ENCODE data around the gene BFSP2.

The BFSP2 gene

DNA sequence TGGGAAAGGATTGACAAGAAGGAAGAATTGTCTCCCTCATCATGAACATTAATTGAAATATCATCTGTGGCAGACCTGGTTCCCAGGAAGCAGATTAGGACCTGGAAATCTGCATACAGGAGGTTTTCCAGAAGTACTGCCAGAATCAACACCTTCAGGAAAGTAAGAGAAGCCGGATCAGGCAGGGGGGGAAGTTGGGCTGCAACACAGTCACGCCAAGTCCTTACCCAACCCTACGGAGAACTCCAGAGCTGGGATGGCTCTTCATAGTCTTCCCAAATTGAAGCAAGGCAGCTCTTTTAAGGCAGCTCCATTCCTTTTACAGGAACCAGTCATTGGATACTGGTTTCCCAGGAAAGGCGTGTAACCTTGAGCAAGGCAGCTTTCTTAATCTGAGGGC lies 35.2 kb upstream of the BFSP2 start:
- TF ChIP-seq CTCF (IDR thresholded peaks at IDR 0.05; ENCODE audit: insufficient read depth, low read length, missing control alignments), result no peak
- CTCF ChIA-PET, result interaction anchor here (0.8 to 1.7 kb wide), 3 partner anchors 18 to 633 kb away, joined by 3 to 7 read pairs (median 7); no protein-coding TSS in a partner anchor
- no peak for DNase-seq (ENCODE audit: low read depth, low spot score)
- no peak overlapping the region for H3K4me3 ChIP-seq (ENCODE audit: low read depth, low read length)
- POLR2A ChIA-PET, result no interaction called here

- TF ChIP-seq CTCF (IDR thresholded peaks at IDR 0.05; ENCODE audit: insufficient read depth, low read length, missing control alignments), result no peak
- ChIA-PET POLR2A (no interaction called here), CTCF (interaction anchor here (1.2 kb wide), 1 partner anchor 10 kb away, joined by 5 read pairs; no protein-coding TSS in a partner anchor)
- no peak for DNase-seq (ENCODE audit: low read depth, low spot score)
- H3K4me3 ChIP-seq (ENCODE audit: low read depth, low read length), result no peak overlapping the region
These were observed 32.9 kb upstream of the BFSP2 start for GRCh38 chr3:133366921-133367320.

DNA sequence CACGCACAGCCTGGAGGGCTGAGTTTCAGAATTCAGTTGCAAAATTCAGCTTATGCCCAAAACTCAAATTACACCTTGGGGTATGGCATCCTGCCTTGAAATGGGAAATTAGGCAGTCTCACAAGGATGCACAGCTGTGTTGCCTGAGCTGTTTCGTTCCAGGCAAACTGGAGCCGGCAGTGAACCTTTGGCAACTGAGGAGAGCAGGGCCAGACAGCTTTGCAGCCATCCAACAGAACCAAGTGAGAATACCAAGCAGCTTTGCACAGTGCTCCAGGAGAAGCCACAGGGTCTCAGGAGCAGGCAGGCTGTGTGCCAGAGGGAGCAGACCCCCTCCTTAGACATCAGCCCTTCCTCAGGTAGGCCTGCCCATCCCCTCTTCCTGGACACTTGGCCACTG lies 32.5 kb upstream of the BFSP2 start:
- H3K4me3 ChIP-seq (ENCODE audit: low read depth, low read length), result no peak overlapping the region
- POLR2A ChIA-PET, result no interaction called here
- TF ChIP-seq CTCF (IDR thresholded peaks at IDR 0.05; ENCODE audit: insufficient read depth, low read length, missing control alignments), result no peak
- CTCF ChIA-PET, result interaction anchor here (1.4 kb wide), 1 partner anchor 636 kb away, joined by 6 read pairs; no protein-coding TSS in a partner anchor
- DNase-seq (ENCODE audit: low read depth, low spot score), result no peak

DNA sequence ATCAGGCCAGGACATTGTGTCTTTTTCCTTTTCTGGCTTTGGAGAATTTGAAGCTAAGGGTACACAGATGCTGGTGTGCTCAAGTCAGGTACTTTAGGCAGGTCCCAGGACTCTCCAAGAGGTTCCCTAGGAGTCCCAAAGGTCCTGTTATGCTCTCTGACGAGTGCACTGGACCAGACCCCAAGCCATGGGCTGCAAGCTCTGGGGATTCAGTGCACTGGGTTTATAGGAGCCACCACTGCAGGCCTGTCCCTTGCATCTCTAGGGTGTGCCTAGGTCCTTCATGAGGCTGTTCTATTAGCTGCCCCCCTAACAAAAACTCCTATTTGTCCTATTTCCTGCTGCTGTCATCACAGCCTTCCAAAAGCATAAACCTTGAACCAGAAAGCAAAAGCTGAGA lies 31.9 kb upstream of the BFSP2 start:
- TF ChIP-seq CTCF (IDR thresholded peaks at IDR 0.05; ENCODE audit: insufficient read depth, low read length, missing control alignments), result no peak
- no peak overlapping the region for H3K4me3 ChIP-seq (ENCODE audit: low read depth, low read length)
- CTCF ChIA-PET, result interaction anchor here (0.7 to 1.4 kb wide), 2 partner anchors 326 to 637 kb away, joined by 3 to 6 read pairs; no protein-coding TSS in a partner anchor
- POLR2A ChIA-PET, result no interaction called here
- no peak for DNase-seq (ENCODE audit: low read depth, low spot score)

DNA sequence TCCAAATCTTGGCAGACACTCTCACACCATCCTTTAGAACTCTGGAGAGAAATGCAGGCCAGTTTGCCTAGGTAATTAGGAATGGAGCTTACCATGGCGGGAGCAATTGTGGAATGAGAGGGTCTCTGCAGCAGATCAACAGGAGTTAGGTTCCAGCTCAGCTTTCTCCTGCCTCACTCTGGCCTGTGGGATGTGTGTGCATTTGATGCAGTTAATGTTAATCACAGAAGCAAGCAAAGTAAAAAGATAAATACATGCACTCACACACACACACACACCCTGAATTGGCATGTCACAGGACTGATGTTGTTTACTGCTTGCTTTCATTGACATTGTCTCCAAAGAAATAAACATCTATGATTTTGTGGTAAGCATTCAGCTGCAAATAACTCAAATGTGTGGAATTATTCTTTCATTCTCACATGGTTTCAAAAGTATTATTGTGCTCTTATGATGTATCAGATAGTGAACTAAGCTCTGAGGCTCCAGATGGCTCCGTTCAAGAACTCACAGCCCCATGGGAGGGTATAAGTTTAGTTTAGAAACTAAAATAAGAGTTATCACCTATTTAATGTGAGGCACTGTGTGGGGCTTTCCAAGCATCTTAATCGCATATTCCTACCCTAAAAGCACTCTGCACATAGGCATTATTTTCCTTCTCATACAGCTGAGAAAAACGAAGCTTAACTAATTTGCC lies 31.3 kb upstream of the BFSP2 start:
- ChIA-PET CTCF (interaction anchor here (0.7 to 1.4 kb wide), 2 partner anchors 326 to 637 kb away, joined by 3 to 6 read pairs; no protein-coding TSS in a partner anchor), POLR2A (no interaction called here)
- no peak for DNase-seq (ENCODE audit: low read depth, low spot score)
- H3K4me3 ChIP-seq (ENCODE audit: low read depth, low read length), result no peak overlapping the region
- TF ChIP-seq CTCF (IDR thresholded peaks at IDR 0.05; ENCODE audit: insufficient read depth, low read length, missing control alignments), result no peak

GRCh38 chr3:133369068-133369440 lies 30.8 kb upstream of the BFSP2 start:
- POLR2A ChIA-PET, result no interaction called here
- CTCF ChIA-PET, result interaction anchor here (1.4 kb wide), 1 partner anchor 638 kb away, joined by 6 read pairs; no protein-coding TSS in a partner anchor
- H3K4me3 ChIP-seq (ENCODE audit: low read depth, low read length), result no peak overlapping the region
- DNase-seq (ENCODE audit: low read depth, low spot score), result no peak
- TF ChIP-seq CTCF (IDR thresholded peaks at IDR 0.05; ENCODE audit: insufficient read depth, low read length, missing control alignments), result no peak
